Hematopoietic multipotent progenitor cell treated with erythropoietin and hydrocortisone succinate and interleukin-3 and kit ligand, for 17 days (in vitro differentiated cells): ENCODE measurements around the gene MRPS11.
"Not testable (repeated sequence)": the region's sequence is repeated elsewhere in the genome, so short reads cannot be mapped to it uniquely, and the experiment has no call there.

ENCODE experiments used
- DNase-seq: peaks from one replicate; pipeline ENCODE4 v3.0.0-alpha.2; 2015; ENCODE audit warnings: low spot score

Gene MRPS11

DNA sequence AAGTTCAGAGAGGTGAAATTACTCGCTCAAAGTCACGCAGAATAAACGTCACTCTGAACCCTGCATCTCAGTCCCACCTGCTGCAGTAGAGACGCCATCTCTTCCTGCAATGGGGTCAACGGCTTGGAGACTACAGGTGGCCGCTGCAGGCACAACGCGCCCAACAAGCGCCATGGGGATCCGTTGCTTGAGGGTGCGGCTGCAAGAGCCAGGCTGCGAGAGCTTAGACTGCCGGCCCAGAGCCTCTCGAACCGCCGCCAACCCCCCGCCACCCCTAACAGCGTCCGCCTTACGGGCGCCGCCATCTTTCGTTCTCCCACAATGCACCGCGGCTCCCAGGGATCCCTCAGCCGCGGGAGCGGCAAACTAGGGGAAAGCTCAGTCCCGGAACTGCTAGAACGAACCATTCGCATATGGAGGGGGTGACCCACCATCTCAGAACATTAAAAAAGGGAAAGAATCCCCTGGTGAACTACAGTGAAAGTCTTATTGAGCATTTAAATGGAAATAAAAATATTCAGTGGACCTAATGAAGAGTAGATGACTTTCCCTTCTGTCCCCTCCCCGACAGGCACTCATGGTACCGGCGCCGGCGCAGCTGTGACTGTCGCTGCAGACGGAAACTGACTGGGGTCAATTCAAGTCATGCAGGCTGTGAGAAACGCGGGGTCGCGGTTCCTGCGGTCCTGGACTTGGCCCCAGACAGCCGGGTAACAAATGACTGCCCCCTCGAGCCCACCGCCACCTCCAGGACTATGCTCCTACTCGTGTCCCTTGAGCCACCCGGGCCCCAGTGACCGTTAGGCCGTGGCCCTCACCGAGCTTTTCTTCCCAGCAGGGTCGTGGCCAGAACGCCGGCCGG, at the start of gene MRPS11, which contains the start of gene MRPL46:
Gene MRPS11, plus strand, starts transcription at position 636 of the 862 bp plus-strand sequence. Its CDS starts 10 bp downstream, at position 646.
Gene MRPL46, minus strand, starts transcription at position 316 of the 862 bp plus-strand sequence. Its CDS starts 11 bp downstream, at position 305.
- DNase-seq = peak; percentile 90

DNA sequence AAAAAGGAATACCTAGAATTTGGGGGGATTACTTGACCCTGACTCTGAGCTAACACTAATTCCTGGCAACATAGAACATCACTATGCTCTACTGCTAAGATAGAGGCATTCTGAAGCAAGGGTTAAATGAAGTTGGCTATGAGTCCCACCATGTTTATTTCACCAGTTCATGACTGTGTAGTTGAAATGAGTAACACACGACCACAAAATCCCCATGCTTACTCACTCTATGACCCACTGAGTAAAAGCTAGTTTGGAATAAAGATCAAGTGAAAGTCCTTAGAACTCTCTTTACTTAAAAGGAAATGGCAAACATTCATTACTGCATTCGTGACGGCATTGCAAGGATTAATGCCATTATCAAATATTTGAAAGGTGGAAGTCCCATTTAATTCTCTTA, 47.7 kb upstream of the MRPS11 start:
- DNase-seq = no peak

DNA sequence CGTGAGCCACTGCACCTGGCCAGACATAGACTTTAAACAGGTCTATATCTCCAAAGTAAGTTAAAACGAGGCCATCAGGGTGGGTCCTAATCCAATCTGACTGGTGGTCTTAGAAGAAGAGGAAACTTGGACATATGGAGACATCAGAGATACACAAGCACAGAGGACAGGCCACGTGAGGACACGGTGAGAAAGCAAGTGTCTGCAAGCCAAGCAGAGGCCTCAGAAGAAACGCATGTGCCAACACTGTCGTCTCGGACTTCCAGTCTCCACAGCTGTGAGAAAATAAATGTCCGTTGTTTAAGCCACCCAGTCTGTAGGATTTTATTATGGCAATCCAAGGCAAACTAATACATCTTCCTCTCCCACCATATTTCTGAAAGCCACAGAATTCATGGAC, 44.2 kb upstream of the MRPS11 start:
- no peak for DNase-seq

DNA sequence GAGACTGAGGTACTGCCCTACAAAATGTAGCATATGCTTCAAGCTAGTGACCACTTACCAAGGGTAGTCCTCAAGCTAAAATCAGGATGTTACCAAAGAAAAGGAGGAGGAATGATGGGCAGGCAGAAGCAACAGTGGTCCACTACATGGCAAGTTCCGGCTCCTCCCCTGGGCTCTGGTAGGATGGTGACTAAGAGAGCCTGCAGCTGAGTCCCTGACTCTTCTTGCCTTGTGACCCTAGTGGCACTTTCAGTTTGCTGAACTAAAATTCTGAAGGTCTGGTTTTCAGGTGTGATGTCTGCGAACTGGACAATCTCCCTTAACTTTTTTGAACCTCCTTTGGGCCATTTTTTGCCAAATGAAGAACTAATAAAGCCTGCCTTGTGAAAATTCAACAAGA, 41.2 kb upstream of the MRPS11 start:
- DNase-seq = no peak

DNA sequence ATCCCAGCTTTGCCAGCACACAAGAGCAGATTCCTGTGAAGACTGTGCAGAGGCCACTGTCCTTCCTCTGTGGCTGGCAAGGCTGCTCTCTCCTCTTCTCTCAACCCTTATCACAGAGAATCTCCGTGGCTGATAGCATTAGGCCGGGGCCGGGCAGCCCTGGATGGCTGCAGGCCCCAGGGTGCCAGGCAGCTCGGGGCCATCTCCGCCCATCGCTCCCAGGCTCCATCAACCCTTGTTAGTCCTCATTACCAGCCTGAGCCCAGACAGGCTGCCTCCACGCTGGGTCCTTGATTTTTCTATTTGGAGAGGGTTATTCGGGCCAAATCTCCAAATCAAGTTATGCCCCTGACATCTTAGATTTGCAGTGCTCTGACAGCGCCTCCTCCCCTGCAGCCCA, 39.5 kb upstream of the MRPS11 start:
- no peak for DNase-seq

DNA sequence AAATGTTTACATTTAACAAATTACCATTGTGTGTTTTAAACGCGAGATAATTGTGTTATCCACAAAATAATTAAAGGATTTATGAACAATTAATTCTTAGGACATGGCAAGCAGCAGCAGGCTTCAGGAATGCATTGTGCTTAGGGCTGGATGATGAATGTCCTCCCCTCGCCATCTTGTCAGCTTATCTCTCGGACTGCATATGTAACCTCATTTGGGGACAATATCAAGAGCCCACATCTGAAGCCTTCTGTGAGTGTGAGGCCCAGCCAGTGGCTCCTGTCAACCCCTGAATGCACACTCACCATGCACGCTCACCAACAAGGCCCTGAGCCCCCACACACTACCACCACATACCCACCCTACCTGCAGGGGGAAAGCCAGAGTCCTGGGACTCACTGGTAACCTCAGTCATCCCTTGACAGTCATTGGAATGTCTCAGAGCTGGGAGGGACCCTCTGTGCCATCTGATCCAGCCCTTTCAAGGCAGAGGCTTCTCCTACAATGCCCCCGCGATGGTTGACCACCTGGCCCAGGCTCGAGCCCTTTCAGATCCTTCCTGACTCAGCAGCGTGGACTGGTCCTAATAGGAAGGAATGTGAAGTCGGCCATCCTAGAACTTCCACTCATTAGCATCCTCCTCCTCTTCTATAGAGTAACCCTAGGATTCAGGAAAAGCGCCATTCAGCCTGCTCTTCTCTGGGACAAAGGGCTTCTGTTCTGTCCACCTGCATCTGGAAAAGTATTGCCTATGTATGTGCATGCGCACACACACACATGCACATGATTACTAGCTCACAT, 38.5 kb upstream of the MRPS11 start:
- DNase-seq = no peak

DNA sequence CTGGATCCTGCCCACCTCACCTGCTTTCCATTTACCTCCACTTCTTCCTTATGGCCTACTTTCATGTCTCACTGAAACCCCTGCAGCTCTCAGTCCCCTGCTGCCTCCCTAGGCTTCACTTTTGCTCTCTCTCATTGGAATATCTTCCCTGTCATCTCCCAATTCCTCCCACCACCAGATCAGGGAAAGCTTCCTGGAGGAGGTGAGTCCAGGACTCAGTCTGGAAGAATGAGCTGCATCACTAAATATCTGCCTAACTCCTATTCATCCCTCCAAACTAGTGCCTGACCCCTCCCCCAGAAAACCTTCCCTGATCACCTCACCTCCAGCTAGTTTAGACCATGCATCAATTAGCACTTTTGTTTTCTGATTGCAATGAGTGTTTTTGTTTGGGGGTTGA, 37.5 kb upstream of the MRPS11 start:
- no peak for DNase-seq

DNA sequence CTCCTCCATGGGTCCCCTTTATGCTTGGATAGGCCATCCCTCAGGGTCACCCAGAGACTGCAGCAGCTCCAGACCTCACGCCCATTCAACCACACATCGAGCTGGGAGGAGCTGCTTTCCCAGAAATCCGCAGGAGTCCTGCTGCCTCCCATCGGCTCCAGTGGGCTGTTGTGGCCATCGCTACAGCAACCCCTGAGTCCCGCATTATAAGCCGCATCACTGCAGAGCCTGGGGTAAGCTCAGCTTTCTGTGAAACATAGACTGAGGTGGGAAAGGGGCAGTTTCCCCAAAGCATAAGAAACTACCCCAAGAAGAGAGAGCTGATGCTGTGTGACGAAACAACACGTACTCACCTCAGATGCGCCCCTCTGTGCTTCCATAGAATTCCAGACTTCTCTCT, 36.1 kb upstream of the MRPS11 start:
- no peak for DNase-seq

DNA sequence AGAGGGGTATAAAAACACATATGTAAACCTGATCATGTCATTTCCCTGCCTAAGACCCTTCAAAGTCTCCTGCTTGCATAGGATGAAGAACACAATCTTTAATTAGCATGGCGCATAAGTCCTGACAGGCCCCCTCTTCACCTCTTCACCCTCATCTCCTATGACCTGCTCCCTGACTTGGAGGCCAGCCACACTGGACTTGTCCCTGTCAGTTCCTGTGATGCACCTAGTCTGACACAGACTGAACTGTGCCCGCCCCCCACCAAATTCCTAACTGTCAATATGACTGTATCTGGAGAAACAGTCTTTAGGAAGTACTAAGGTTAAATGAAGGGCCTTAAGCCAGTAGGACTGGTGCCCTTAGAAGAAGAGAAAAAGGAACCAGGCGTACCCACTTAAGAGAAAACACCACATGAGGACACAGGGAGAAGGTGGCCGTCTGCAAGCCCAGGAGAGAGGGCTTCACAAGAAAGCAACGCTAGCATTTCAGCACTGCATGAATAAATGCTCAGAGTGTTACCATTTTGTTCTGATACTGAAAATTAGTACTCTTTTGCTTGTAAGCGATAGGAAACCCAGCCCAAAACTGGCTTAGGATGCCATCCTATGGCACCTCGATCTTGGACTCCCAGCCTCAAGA, 34.3 kb upstream of the MRPS11 start:
- DNase-seq = no peak

DNA sequence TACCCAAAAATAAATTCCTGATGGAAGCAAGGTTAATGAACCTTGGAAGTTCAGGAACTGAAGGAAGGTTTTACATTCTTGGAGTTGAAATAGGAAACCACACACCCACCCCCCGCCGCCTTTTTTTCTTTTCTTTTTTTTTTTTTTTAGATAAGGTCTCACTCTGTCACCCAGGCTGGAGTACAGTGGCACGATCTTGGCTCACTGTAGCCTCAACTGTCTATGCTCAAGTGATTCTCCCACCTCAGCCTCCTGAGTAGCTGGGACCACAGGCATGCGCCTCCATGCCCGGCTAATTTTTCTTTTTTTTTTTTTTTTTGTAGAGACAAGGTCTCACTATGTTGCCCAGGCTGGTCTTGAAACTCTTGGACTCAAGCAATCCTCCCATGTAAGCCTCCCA, 33.4 kb upstream of the MRPS11 start:
- DNase-seq = not testable (repeated sequence)

DNA sequence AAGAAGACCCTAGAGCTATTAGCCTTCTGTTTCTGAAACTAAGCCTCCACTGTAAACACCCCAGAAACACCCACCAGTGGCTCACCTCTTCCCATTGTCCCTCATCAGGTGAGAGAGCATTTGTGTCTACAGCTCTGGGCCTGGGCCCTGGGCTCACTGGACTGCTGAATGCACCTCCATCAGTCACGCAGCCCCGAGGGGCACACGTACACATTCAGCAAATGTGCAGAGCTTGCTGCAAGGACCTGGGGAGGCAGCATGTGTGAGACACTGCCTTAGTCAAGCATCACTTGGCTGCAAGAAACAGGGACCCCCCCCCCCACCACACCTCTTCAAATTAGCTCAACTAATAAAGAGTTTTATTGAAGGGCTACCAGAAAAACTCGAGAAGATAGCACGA, 29.3 kb upstream of the MRPS11 start:
- no peak for DNase-seq

DNA sequence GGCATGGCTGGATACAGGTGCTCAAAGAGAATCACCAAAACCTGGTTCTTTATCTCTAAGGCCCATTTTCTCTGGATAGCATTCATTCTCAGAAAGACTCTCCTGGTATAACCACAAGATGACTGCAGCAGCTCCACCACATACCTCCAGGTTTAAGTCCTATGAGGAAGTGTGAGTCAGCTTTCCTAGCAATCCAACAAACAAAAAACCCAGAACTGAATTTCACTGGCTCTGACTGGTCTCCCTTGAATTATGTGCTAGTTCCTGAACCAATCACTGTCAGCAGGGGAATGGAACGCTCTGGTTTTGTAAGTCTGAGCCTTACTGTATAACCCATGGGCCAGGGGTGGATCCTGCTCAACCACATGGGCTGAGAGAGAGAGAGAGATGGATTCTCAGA, 27.5 kb upstream of the MRPS11 start:
- DNase-seq = no peak

DNA sequence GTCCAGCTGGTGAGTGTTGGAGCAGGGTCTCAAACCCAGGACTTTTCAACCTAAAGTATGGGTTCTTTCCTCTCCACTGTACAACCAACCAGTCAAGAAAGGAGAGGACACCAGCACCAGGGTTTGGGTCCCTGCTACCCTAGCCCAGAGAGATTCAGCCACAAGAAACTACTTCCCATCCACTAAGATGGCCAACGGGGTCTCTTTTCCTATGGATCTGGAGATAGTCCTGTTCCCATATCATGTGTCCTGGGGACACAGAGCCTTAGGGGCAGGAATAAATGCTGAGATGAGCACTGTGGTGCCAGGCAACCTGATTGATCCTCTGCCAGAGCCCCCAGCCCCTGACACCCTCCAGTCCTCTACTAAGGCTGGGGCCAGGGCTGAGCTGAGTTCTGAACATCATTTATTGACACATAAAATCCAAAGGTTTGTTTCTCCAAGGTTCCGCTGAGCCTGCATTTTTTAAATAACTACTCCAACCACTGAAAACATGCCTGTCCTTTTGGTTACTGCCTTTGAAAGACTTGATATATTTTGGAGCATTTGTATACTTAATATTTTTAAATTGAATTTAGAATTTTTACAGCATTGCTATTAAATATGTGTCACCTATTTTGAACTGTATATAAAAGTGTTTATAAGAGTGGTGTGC, 26.3 kb upstream of the MRPS11 start:
- no peak for DNase-seq

DNA sequence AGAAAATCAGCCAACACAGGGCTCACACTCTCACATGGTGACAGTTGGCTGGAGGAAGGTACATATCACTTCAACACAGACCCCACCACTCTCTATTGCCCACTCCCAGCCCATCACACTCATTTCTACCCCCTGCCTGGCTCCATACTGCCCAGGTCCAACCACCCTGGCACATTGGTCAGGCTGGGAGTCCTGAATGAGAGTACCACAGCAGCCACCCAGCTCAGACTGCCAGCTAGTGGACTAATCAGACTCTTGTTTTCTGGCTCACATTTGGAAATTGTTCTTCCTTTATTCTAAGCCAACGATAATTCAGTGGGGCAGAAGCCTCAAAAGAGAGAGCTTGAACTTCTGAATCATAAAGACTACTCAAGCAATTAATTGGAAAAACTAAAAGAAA, 20.3 kb upstream of the MRPS11 start:
- no peak for DNase-seq

DNA sequence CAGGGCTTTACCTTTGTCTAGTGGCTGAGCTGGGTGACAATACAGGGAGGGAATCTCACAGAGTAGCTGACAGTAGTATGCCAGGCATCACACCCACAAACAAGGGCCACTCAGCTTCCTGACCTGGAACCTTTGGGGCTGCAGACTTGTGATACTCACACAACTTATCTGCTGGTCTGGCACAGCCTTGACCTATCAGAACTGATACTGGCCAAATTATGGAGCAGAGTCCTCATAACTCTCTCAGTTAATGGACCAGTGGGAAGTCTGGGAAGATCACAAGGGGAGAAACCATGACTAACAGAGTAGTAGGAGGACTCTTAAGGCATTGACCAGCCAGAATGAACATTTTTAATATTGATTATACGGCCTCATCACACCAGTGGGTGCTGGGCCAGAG, 19.8 kb upstream of the MRPS11 start:
- DNase-seq = no peak

DNA sequence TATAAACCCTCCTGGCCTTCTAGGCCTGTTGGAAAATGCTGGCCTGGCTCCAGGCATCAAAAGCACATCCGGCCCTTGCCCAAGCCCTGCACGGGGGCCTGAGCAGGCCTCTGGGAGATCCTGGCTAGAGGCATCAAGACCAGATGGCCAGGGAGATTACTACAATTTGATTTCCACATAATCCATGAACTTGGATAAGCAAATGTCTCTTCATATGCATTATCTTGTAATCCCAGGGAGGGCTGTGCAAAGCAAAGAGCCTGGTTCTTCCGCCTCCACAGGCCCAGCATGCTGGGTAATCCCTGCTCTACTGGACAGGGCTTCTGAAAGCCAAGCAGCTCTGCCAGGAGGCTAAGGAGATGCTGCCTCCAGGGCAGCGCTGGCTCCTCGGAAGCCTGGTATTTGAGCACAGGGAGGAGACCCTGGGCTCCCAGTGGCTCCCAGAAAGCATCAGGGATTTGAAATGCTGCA, 18.5 kb upstream of the MRPS11 start:
- DNase-seq = no peak

DNA sequence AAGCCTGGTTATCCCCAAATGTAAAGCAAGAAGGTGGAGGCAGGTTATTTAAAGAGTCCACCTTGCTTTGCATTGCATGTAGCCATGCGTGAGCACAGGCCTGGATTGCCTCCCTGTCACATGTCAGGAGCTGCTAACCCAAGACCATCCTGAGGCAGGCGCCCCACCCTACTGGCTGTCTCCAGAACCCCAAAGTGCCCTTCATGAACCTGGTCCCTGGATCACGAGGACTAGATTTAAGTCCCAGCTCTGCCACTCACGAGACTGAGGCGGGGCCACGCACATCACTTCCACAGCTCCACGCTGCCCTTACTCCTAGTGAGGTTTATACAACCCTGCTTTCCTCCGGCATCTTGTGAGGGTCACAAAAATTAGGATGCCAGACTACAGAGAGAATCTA, 17.9 kb upstream of the MRPS11 start:
- no peak for DNase-seq

DNA sequence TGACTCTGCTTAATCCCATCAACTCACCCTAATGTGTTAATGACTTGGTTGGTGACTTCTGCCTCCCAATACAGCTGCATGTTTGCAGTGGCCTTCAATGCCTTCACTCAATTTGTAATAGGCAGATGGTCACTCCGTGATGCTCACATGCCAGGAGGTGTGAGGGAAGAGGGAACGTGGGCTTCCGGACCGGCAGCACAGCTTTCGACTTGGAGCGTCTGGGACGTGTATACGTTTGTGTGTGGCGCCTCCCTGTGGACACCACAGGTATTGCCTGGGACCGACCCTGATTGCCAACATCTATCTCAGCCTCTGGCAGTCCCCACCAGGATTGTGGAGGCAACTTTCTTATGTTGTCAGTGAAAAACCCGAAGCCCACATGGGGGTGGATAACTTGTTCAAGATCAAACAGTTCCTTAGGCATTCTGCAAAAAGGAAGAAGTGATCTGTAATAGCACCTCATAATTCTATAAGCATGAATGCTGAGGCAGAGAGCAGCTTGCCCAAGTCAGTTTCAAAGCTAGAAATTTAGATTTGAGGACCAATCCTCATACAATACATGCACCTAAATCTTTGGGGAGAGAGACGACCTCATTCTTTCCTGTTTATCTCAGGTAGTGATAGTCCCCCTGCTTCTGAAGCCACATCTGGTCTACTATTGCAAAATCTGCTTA, 17.2 kb upstream of the MRPS11 start:
- DNase-seq = peak; percentile 51

DNA sequence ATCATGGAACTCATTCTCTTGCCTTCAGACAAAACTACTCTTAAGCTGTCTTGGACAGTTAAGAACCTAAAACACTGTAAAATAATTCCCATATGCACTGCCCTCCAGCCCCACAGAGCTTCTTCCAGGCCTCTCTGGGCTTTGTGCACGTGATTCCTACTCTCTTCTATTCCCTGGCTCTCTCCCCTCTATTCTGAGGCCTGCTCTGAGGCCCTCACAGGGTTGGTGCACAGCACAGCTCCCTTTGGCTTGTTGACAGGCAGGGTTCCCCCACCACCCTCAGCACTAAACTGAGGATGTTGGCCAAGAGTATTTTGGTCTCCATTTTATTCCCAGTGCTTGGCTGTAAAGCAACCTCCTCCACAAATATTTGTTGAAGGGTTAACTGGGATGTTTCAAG, 13.9 kb upstream of the MRPS11 start:
- DNase-seq = no peak

DNA sequence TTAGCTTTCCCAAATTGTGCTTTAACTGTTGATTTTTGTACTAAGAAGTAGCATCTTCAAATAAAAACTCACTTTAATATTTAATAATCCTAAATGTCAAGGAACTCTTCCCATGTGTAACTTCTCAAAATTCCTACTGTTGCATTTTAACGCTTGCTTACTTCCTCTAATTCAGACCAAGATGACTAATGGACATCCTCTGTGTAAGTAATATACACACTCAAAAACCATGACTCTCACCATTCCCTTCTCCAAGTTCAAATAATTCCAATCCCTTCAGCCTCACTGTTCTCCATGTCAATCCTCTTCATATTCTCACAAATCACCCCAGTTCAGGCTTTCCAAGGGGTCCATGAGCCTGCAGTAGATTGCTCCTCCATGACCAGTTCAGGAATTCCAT, 13.3 kb upstream of the MRPS11 start:
- DNase-seq = no peak
